ENCODE data around the gene MSI2.

The MSI2 gene

DNA sequence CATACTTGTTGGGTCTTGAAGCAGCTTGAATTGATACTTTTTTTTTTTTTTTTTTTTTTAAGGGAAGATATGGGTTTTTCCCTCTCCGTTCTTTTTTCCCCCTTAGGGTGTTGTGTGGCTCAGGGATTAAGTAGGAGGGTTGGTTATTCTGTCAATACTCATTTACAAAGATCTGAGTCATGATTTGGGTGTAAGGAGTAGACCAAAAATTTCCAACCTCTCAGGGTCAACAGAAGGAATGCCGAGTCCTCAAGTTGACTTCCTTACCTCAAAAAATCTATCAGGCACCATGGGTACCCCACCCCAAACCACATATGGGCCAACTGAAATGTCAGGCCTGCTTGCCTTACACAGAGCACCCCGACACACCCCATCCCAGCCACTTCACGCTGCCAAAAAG lies 258.3 kb downstream of the MSI2 start:
- H3K18ac ChIP-seq (ENCODE audit: low read length), result no peak overlapping the region
- no peak overlapping the region for H4K91ac ChIP-seq (ENCODE audit: low read depth, low read length, poor library complexity)
- no peak overlapping the region for H2BK12ac ChIP-seq (ENCODE audit: low read length)
- H3K4me1 ChIP-seq (ENCODE audit: control insufficient read depth in 2 of 2, insufficient read depth in 1 of 2, low read depth in 1 of 2, low read length in 2 of 2), result peaks cover 33 to 43% of the 10 kb centered on the region in 2 donors
- H3K36me3 ChIP-seq (replicated peaks in 1 of 2; ENCODE audit: control insufficient read depth in 2 of 2, insufficient read depth in 2 of 2, low read length in 2 of 2), result no peaks in the 10 kb centered on the region
- H3K4ac ChIP-seq (ENCODE audit: low read length), result no peak overlapping the region
- H2BK15ac ChIP-seq (ENCODE audit: low read length), result no peak overlapping the region
- no CpG with 5 or more reads among the region's 4 CpGs for WGBS, 2 donors (ENCODE audit: extremely low coverage in 2 of 2, insufficient read length in 2 of 2, insufficient replicate concordance in 1 of 2)
- H3K9me3 ChIP-seq (replicated peaks in 1 of 2; ENCODE audit: control insufficient read depth in 2 of 2, insufficient read depth in 1 of 2, low read depth in 1 of 2, low read length in 2 of 2), result peaks cover 0 to 10% of the 10 kb centered on the region in 2 donors
- H3K27me3 ChIP-seq (ENCODE audit: control insufficient read depth in 3 of 3, insufficient read depth in 3 of 3, low read depth in 1 of 3, low read length in 3 of 3), result no peaks in the 10 kb centered on the region
- H4K8ac ChIP-seq (ENCODE audit: low read depth, low read length), result no peak overlapping the region
- H2BK120ac ChIP-seq (ENCODE audit: low read depth, low read length), result no peak overlapping the region
- H2AFZ ChIP-seq (ENCODE audit: low read length), result no peak overlapping the region
- no peak overlapping the region for H3K9ac ChIP-seq (ENCODE audit: low read depth, low read length, poor library complexity)
- H2AK5ac ChIP-seq (ENCODE audit: low read depth, low read length), result no peak overlapping the region
- no peak for DNase-seq (ENCODE audit: low spot score)
- H2BK5ac ChIP-seq (ENCODE audit: low read length), result no peak overlapping the region
- peaks cover 7% of the 10 kb centered on the region for H3K79me1 ChIP-seq (ENCODE audit: low read depth, low read length)
- H3K14ac ChIP-seq (ENCODE audit: low read length), result no peak overlapping the region
- H3K4me2 ChIP-seq (ENCODE audit: insufficient read depth, low read length, poor library complexity, severe bottlenecking), result no peak overlapping the region
- no peak overlapping the region for H3K23ac ChIP-seq (ENCODE audit: low read depth, low read length, poor library complexity)
- H3K27ac ChIP-seq (replicated peaks; ENCODE audit: low read length), result no peak overlapping the region
- H3K4me3 ChIP-seq (ENCODE audit: low read length in 2 of 2), result no peak overlapping the region

DNA sequence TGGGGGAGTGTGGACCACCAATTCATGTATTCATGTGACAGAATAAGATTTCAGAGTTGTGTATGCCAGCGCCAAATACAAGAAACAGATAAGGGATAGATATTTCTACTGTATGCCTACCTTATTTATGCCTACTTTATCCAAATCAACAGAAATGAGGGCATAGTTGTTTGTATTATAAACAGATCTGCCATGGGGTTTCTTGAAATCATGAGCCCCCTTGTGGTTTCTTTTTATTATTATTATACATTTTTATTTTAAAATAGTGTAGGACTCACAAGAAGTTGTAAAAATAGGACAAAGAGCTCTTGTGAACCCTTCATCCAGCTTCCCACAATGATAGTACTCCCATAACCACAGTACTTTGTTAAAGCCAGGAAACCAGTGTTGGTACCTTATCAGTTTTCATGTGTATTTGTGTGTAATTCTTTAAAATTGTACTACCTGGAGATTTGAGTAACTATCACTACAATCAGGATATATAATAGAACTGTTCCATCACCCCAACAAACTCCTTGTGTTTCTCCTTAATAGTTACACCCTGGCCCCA lies 259.4 kb downstream of the MSI2 start:
- DNase-seq (ENCODE audit: low spot score), result no peak
- Histone ChIP-seq H4K8ac (ENCODE audit: low read depth, low read length) (no peak overlapping the region), H3K4me3 (ENCODE audit: low read length in 2 of 2) (no peak overlapping the region), H3K4ac (ENCODE audit: low read length) (no peak overlapping the region), H4K91ac (ENCODE audit: low read depth, low read length, poor library complexity) (no peak overlapping the region), H3K4me2 (ENCODE audit: insufficient read depth, low read length, poor library complexity, severe bottlenecking) (no peak overlapping the region), H2BK5ac (ENCODE audit: low read length) (no peak overlapping the region), H3K9me3 (replicated peaks in 1 of 2; ENCODE audit: control insufficient read depth in 2 of 2, insufficient read depth in 1 of 2, low read depth in 1 of 2, low read length in 2 of 2) (peaks cover 0 to 15% of the 10 kb centered on the region in 2 donors), H3K79me1 (ENCODE audit: low read depth, low read length) (peaks cover 5% of the 10 kb centered on the region), H3K23ac (ENCODE audit: low read depth, low read length, poor library complexity) (no peak overlapping the region), H2BK12ac (ENCODE audit: low read length) (no peak overlapping the region), H3K18ac (ENCODE audit: low read length) (no peak overlapping the region), H3K27me3 (ENCODE audit: control insufficient read depth in 3 of 3, insufficient read depth in 3 of 3, low read depth in 1 of 3, low read length in 3 of 3) (no peaks in the 10 kb centered on the region), H3K14ac (ENCODE audit: low read length) (no peak overlapping the region), H3K9ac (ENCODE audit: low read depth, low read length, poor library complexity) (no peak overlapping the region), H3K36me3 (replicated peaks in 1 of 2; ENCODE audit: control insufficient read depth in 2 of 2, insufficient read depth in 2 of 2, low read length in 2 of 2) (no peaks in the 10 kb centered on the region), H2AFZ (ENCODE audit: low read length) (no peak overlapping the region), H2AK5ac (ENCODE audit: low read depth, low read length) (no peak overlapping the region), H2BK120ac (ENCODE audit: low read depth, low read length) (no peak overlapping the region), H2BK15ac (ENCODE audit: low read length) (no peak overlapping the region), H3K27ac (replicated peaks; ENCODE audit: low read length) (no peak overlapping the region), H3K4me1 (ENCODE audit: control insufficient read depth in 2 of 2, insufficient read depth in 1 of 2, low read depth in 1 of 2, low read length in 2 of 2) (peaks cover 33 to 42% of the 10 kb centered on the region in 2 donors)
- WGBS, 2 donors (ENCODE audit: extremely low coverage in 2 of 2, insufficient read length in 2 of 2, insufficient replicate concordance in 1 of 2), result no CpG with 5 or more reads among the region's 1 CpG

DNA sequence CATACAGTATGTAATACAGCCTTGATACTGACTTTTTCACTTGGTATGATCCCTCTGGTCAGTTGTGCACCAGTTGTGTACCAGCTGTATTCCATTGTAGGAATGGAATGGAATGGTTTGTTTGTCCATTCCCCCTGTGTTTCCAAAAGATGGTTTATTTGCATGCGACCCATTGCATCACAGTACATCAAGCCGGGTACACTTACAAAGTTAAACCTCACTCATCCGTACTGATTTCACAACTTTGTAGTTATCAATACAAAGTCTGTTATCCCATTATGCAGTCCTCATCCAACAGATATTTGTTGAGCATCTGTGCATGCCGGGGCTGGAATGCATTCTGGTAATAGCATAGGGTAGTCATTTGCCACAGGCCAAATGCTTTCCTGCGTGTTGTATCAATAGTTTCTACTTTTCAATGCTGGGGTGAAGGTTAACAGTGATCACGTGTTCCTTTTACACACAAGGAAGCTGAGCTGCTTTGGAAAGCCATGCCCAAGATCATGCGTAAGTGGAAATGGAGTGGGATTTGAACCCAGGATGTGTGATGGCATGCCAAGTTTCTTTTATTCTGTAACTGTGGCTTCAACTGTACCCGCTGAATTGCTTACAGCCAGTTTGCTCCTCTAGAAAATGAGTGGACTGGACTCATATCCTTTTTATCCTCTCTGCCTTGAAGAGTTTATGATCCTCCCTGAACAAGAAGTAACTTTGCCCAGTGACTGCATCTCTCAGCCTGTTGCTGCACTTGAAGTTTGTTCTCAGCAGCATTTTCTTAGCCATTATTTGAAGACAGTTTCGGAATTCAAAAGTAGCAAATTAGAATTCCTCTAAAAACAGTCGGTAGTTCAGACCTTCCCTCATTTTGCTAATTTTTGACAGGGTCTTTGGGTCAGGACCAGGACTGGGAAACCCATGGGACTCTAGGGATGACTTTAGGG lies 260.2 kb downstream of the MSI2 start:
- Histone ChIP-seq H2AFZ (ENCODE audit: low read length) (no peak overlapping the region), H3K18ac (ENCODE audit: low read length) (no peak overlapping the region), H2BK15ac (ENCODE audit: low read length) (no peak overlapping the region), H2BK12ac (ENCODE audit: low read length) (no peak overlapping the region), H3K27me3 (ENCODE audit: control insufficient read depth in 3 of 3, insufficient read depth in 3 of 3, low read depth in 1 of 3, low read length in 3 of 3) (no peaks in the 10 kb centered on the region), H3K36me3 (replicated peaks in 1 of 2; ENCODE audit: control insufficient read depth in 2 of 2, insufficient read depth in 2 of 2, low read length in 2 of 2) (no peaks in the 10 kb centered on the region), H3K79me1 (ENCODE audit: low read depth, low read length) (peaks cover 2% of the 10 kb centered on the region), H4K8ac (ENCODE audit: low read depth, low read length) (no peak overlapping the region), H4K91ac (ENCODE audit: low read depth, low read length, poor library complexity) (no peak overlapping the region), H3K4me1 (ENCODE audit: control insufficient read depth in 2 of 2, insufficient read depth in 1 of 2, low read depth in 1 of 2, low read length in 2 of 2) (peaks cover 33 to 37% of the 10 kb centered on the region in 2 donors), H3K4me3 (ENCODE audit: low read length in 2 of 2) (no peak overlapping the region), H2BK120ac (ENCODE audit: low read depth, low read length) (no peak overlapping the region), H3K4me2 (ENCODE audit: insufficient read depth, low read length, poor library complexity, severe bottlenecking) (no peak overlapping the region), H3K14ac (ENCODE audit: low read length) (no peak overlapping the region), H2AK5ac (ENCODE audit: low read depth, low read length) (no peak overlapping the region), H3K9me3 (replicated peaks in 1 of 2; ENCODE audit: control insufficient read depth in 2 of 2, insufficient read depth in 1 of 2, low read depth in 1 of 2, low read length in 2 of 2) (peaks cover 0 to 15% of the 10 kb centered on the region in 2 donors), H3K9ac (ENCODE audit: low read depth, low read length, poor library complexity) (no peak overlapping the region), H3K23ac (ENCODE audit: low read depth, low read length, poor library complexity) (no peak overlapping the region), H3K27ac (replicated peaks; ENCODE audit: low read length) (no peak overlapping the region), H3K4ac (ENCODE audit: low read length) (no peak overlapping the region), H2BK5ac (ENCODE audit: low read length) (no peak overlapping the region)
- WGBS, 2 donors (ENCODE audit: extremely low coverage in 2 of 2, insufficient read length in 2 of 2, insufficient replicate concordance in 1 of 2), result no CpG with 5 or more reads among the region's 10 CpGs
- DNase-seq (ENCODE audit: low spot score), result no peak

DNA sequence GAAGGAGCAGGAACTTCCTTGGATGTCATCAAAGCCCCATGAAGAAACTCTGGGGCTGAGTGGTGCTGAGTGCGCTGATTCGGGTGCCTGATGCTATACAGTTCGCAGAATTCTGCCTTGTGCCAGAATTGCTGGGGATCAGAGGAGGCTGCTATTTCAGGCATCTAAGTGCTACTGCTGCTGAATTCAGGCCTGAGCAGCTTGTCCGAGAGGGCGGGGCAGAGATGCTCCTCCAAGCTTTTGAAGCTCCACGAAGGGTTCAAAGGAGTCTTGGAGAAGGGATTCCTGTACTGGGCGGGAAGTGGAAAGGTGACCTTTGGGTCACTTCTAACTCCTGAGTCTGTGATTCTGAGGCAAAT lies 260.9 kb downstream of the MSI2 start:
- WGBS, 2 donors (ENCODE audit: extremely low coverage in 2 of 2, insufficient read length in 2 of 2, insufficient replicate concordance in 1 of 2), result no CpG with 5 or more reads among the region's 7 CpGs
- H2AFZ ChIP-seq (ENCODE audit: low read length), result no peak overlapping the region
- H3K4me1 ChIP-seq (ENCODE audit: control insufficient read depth in 2 of 2, insufficient read depth in 1 of 2, low read depth in 1 of 2, low read length in 2 of 2), result peaks cover 33 to 35% of the 10 kb centered on the region in 2 donors
- H3K14ac ChIP-seq (ENCODE audit: low read length), result no peak overlapping the region
- DNase-seq (ENCODE audit: low spot score), result no peak
- H2BK120ac ChIP-seq (ENCODE audit: low read depth, low read length), result no peak overlapping the region
- H3K18ac ChIP-seq (ENCODE audit: low read length), result peak overlapping the region; percentile 8
- H3K23ac ChIP-seq (ENCODE audit: low read depth, low read length, poor library complexity), result no peak overlapping the region
- H2BK12ac ChIP-seq (ENCODE audit: low read length), result no peak overlapping the region
- no peak overlapping the region for H4K8ac ChIP-seq (ENCODE audit: low read depth, low read length)
- no peak overlapping the region for H3K4me3 ChIP-seq (ENCODE audit: low read length in 2 of 2)
- H3K9me3 ChIP-seq (replicated peaks in 1 of 2; ENCODE audit: control insufficient read depth in 2 of 2, insufficient read depth in 1 of 2, low read depth in 1 of 2, low read length in 2 of 2), result peaks cover 0 to 15% of the 10 kb centered on the region in 2 donors
- no peak overlapping the region for H2BK15ac ChIP-seq (ENCODE audit: low read length)
- no peaks in the 10 kb centered on the region for H3K79me1 ChIP-seq (ENCODE audit: low read depth, low read length)
- no peak overlapping the region for H3K9ac ChIP-seq (ENCODE audit: low read depth, low read length, poor library complexity)
- H3K4me2 ChIP-seq (ENCODE audit: insufficient read depth, low read length, poor library complexity, severe bottlenecking), result peak overlapping the region; percentile 28
- H3K4ac ChIP-seq (ENCODE audit: low read length), result no peak overlapping the region
- H4K91ac ChIP-seq (ENCODE audit: low read depth, low read length, poor library complexity), result no peak overlapping the region
- H2BK5ac ChIP-seq (ENCODE audit: low read length), result no peak overlapping the region
- H2AK5ac ChIP-seq (ENCODE audit: low read depth, low read length), result no peak overlapping the region
- no peaks in the 10 kb centered on the region for H3K36me3 ChIP-seq (replicated peaks in 1 of 2; ENCODE audit: control insufficient read depth in 2 of 2, insufficient read depth in 2 of 2, low read length in 2 of 2)
- H3K27ac ChIP-seq (replicated peaks; ENCODE audit: low read length), result no peak overlapping the region
- no peaks in the 10 kb centered on the region for H3K27me3 ChIP-seq (ENCODE audit: control insufficient read depth in 3 of 3, insufficient read depth in 3 of 3, low read depth in 1 of 3, low read length in 3 of 3)

Data from neuronal stem cell (in vitro differentiated cells).